GM18520 (cell line): ENCODE data around the gene C1S.
"Not testable (repeated sequence)": the region's sequence is repeated elsewhere in the genome, so short reads cannot be mapped to it uniquely, and the experiment has no call there.

Experiments
- ATAC-seq: cut with Tn5 transposase; IDR thresholded peaks from one replicate; pipeline ENCODE4 v1.9.1; 2021; ENCODE audit not compliant: unreplicated experiment

Gene C1S

DNA sequence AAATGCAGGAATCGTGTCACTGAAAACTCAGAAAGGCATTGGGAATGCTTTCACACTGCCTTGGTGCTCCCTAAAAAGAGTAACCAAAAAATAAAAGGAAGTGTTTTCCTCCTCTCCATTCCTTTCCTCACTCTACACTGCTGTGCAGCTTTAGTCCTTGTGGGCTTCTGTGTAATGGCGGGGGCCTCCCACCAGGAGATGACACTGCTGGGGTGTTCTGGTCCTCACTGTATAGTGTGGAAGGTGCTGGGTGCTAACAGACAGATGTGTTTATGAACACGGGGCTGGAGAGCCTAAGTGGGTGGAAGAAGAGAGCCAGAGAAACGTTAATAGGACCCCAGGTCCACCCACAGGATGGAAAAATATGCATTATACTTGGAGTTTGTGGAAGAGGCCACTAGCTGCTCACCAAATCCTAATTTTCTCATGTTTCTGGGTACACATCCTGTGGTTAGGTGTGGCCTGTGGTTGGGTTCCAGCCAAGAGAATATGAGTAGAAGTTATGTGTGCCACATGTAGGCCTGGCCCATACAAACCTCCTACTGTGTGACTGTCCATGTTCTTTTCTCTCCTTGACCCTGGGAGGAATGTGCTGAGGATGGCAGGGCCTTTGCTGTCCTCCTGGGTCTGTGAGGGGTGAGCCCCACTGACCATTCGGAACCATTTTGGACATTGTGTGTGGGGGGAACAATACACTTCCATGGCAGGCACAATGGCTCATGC lies 14.0 kb upstream of the C1S start:
- ATAC-seq, result no peak

DNA sequence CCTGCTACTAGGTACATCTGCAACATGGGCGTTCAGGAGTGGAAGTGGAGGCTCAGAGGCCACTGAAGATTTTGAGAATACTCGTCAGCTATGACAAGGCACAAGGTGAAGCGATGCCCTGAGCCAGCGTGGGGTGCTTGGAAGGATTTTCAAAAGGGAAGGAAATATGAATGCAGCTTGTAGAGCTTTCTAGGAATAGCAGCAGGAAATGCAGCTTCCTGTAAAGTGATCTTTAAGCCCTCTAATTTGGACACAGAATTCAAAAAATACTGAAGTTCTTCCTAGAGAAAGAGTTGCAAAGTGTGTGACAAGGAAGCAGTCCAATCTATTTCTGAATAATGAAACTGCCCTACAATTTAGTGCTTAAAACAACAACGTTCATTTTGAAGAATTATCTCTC lies 13.2 kb upstream of the C1S start:
- ATAC-seq, result no peak

DNA sequence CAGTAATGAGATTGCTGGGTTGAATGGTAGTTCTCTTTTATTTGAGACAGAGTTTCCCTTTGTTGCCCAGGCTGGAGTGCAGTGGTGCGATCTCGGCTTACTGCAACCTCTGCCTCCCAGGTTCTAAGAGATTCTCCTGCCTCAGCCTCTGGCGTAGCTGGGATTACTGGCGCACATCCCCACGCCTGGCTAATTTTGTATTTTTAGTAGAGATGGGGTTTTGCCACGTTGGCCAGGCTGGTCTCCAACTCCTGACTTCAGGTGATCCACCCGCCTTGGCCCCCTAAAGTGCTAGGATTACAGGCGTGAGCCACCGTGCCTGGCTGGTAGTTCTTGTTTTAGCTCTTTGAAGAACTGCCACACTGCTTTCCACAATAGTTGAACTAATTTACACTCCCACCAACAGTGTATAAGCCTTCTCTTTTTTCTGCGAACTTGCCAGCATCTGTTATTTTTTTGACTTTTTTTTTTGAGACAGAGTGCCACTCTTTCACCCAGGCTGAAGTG lies 11.0 kb upstream of the C1S start:
- ATAC-seq, result not testable (repeated sequence)

DNA sequence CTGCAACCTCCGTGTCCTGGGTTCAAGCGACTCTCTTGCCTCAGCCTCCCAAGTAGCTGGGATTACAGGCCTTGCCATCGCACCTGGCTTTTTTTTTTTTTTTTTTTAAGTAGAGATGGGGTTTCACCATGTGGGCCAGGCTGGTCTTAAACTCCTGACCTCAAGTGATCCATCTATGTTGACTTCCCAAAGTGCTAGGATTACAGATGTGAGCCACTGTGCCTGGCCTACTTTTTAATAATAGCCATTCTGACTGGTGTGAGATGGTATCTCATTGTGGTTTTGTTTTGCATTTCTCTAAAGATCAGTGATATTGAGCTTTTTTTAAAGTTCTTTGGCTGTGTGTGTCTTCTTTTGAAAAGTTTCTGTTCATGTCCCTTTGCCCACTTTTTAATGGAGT lies 10.5 kb upstream of the C1S start:
- ATAC-seq, result not testable (repeated sequence)

DNA sequence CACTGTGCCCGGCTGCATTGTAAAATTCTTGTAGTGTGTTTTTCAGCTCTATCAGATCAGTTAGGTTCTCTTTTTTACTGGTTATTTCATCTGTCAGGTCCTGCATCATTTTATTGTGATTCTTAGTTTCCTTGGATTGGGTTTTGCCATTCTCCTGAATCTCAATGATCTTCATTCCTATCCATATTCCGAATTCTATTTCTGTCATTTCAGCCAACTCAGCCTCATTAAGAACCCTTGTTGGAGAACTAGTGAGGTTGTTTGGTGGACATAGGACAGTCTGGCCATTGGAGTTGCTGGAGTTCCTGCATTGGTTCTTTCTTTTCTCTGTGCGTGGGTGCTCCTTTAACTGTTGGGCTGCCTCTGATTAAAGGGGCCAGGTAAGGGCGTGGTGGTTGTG lies 5.6 kb upstream of the C1S start:
- ATAC-seq, result no peak

DNA sequence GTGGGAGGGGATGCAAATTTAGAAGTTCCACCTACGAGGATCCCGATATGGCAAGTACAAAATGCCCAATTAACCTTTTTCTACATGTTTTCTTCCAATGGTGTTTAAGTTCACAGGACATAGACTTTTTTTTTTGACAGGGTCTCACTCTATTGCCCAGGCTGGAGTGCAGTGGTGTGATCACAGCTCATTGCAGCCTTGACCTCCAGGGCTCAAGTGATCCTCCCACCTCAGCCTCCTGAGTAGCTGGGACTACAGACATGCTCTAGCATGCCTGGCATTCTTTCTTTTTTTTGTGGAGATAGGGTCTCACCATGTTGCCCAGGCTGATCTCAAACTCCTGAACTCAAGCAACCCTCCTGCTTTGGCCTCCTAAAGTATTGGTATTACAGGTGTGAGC lies 4.8 kb upstream of the C1S start:
- not testable (repeated sequence) for ATAC-seq

DNA sequence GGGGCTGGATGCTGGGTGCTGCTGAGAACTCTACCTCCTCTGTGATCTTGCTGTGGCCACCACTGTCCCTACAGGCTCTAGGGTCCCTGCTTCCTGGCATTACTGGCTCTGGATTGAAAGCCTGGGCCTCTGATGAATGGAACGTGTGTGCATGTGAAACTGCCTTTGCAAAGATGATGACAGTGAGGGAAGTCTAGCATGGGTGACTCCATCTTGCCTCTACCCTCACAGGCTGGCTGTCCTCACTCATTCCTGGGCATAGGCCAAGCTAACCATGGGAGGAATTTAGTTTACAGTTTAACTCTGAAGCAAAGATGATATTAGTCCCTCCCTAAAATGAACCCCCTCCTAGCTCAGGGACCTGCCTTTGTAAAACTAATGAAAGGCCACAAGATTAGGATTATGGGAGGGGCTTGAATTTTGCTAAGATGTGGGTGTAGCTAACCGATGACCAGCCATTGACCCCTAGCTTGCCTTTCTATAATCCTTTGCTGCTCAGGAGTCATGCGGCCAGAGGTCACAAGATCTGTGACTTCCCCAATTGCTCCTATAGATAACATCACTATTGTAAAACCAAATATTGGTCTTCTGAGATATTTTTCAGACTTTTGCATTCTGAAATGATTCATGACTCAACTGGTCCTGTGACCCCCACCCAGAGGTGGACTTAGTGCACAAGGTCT lies 2.2 kb upstream of the C1S start:
- ATAC-seq, result no peak

DNA sequence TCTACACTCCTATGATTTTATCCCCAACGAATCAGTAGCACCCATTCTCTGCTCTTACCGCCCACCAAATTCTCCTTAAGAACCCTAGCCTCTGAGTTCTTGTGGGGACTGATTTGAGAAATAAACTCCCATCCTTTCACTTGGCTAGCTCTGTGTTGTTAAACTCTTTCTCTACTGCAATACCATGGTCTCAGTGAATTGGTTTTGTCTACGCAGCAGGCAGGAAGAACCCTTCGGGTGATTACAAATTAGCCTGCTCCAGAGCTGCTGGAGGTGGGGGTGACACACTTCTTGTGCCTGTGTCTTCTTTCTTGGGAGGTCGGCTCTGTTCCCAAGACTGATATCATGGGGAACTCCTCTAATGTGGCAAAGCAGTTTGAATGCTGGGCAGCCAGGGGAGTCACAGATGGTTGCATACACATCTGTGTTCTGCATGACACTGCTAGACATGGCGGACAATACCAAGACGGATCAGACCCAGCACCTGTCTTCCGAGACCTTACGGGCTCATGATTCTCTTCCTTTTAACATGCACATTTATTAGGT lies 1.6 kb upstream of the C1S start:
- no peak for ATAC-seq

DNA sequence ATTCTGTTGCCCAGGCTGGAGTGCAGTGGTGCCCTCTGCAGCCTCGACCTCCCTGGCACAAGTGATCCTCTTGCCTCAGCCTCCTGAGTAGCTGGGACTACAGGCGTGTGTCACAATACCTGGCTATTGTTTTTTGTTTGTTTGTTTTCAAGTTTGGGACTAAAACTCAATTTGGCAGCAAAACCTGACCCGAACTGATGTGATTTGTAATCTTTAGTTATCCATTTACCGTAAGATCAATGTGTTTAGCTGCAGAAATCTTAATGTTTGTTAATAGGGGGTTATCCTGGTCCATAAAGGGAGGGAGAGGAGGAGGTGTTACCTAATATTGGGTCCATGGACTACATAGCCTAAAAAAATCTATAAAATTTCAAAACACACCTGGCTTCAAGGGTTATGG lies 738 bp upstream of the C1S start:
- no peak for ATAC-seq

DNA sequence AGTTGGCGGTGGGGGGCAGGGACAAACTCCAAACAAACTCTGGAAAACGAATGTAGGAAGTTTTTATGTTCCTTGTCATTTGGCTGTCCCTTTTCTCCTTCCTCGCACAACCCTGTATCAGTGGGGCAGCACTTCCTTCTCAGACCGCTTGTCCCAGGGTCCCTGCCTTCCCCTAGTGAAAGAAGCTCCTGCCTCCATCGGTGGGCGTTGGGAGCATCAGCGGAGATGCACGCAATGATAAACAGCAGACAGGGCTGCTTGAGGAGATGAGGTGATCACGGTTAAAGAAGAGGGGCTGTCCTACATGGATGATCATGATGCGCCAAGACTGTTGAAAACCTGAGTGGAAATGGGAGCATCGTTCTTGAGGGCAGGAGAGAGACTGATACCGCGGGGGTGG lies 620 bp downstream of the C1S start:
- ATAC-seq, result no peak

DNA sequence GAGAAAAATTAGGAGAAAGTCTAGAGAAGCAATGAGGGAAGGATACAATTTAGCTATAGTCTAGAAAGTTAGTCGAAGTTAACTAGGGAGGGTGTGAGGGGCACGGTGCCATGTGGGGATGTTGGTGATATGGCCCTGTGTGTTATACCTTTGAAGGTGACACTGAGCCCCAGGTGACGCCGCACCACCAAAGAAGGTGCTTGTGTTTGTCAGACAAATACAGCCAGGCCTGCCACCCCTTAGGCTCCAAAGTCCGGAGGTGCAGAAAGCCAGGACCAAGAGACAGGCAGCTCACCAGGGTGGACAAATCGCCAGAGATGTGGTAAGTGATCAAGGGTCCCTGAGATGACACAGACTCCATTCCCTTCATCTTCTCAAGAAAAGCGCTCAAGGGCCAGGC lies 1.1 kb downstream of the C1S start:
- no peak for ATAC-seq

DNA sequence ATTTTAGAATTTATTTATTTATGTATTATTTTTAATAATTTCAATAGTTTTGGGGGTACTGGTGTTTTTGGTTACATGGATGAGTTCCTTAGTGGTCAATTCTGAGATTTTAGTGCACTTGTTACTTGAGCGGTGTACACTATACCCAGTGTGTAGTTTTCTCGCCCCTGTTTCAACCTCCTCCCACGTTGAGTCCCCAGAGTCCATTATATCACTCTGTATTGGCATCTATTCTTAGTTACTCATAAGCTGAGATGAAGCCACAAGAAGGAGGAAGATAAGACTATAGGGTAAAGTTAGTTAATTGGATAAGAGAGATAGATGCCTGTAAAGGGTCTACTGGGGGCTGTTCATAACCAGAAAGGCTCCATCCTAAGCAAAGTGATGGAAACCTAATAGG lies 4.0 kb downstream of the C1S start:
- no peak for ATAC-seq

DNA sequence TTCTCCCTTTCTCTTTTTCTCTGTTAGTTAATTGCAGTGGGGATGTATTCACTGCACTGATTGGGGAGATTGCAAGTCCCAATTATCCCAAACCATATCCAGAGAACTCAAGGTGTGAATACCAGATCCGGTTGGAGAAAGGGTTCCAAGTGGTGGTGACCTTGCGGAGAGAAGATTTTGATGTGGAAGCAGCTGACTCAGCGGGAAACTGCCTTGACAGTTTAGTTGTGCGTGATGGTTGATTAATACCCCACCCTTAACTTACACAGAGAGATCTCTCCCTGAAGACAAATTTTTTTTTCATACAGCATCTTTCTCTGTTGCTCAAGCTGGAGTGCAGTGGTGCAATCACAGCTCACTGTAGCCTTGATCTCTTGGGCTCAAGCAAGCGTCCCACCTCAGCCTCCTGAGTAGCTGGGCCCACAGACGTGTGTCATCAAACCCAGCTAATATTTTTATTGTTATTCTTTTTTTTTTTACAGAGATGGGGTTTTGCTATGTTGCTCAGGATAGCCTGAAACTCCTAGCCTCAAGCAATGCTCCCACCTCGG lies 4.6 kb downstream of the C1S start:
- no peak for ATAC-seq

DNA sequence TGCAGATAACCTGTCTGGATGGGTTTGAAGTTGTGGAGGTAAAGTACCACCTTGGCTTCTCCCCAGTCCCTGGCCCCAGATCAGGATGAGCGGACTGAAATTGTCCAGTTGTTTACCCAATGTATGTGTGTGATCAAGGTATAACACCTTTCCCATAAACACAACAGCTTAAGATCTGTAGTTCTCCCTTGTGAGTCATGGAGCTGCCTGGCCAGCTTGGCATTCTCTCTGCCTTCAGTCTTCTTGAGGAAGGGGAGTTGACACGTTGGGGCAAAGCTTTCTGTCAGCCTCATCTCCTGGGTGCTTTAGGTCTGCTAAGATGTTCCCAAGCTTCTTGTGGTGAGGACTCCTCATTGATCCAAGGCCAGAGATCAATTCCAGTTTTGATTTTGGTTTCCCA lies 6.1 kb downstream of the C1S start:
- ATAC-seq, result no peak

DNA sequence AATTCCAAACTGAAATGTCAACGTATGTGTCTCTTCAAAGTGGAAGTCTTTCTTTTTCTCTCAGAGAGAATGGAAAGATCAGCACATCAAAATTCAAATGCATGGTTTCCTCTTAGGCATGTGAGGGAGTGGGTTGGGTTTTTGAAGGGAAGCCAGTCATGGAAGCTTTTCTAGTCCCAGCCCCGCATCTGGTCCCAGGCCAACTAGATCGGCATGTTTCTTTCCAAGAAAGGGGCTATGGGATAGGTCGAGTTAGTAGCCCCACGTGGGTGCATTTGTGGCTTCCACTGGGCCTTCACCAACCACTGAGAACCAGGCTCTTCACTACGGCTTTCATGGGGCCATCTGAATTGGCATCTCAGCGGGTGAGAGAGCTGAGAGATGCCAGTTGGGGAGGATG lies 6.6 kb downstream of the C1S start:
- no peak for ATAC-seq

DNA sequence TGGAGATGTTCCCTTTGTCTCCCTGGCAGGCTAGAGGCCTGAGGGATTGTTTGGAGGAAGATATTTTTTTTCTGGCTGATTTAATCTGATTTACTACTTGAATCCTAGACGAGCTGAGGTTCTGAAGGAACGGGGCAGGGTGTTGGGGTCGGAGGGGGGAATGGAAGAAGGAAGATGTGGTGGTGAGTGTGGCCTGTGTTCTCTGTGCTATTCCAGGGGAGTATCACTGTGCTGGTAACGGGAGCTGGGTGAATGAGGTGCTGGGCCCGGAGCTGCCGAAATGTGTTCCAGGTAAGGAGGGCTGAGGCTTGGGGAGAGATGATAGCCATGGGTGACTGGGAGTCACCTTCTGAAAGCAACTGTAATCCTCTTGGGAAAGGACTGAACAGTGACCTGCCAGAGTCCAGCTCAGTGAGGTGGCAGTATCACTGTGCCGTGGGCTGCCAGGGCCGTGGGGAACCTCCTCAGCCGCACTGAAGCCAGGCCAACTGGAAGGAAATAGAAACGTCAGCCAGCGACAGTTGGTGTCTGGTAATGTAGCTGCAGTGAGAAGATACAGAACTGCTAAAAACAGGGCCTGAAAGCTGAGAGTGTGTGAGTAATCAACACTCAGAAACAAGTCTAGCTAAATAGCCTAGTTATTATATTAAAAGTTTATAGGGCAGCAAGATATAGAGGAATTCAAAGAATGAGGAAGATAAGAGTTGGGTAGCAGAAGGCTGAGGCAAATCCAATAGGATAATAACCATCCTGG lies 7.9 kb downstream of the C1S start:
- ATAC-seq, result no peak

DNA sequence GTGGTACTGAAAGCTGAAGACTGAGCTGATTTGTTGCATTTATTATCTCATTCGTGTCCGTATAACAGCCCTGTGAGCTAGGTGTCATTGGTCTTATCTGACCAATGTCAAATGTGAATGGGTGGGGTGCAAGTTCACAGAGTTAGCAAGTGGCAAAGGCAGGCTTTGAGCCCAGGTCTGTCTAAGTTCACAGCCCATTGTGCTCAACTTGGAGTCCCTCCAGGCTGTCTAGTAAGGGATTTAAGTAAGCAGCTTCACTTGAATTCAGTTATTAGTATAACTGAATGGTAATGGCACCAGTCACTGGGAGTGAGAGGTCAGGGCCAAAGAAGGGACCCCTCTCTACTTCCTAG lies 8.5 kb downstream of the C1S start:
- no peak for ATAC-seq

DNA sequence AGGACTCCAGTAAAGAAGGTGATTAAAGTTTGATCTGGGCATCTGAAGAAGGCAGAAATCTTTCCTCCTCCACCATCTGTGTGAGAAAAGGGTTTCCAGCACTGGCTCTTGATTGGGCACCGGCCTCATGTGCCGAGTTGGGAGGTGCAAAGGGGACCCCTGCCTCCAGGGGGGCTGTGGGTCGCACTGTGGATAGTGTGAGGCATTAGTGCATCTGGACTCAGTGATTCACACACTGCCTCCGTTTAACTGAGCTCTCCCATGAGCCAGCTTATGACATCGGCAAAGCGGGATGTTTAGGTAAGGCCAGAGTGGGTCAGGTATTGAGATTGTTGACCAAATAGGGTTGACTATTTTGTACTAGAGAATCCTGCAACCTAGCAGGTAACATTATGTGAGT lies 8.9 kb downstream of the C1S start:
- ATAC-seq, result no peak

DNA sequence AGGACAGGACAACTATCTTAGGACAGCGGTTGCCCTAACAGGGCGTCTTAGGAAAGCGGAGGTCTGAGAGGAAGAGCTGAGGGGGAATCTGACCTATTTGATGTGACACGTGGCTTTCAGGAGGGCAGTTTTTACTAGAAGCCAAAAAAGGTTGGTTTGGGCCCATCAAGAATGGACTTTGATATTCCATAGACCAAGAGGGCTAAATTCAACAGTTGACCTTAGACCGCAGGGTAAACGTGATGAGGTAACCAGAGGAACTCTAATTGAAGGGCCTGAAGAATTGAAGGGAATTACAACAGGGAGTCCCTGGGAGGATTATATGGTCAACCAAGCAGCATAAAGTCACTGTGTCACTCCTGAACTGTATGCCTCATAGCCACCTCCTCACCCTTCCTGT lies 11.5 kb downstream of the C1S start:
- no peak for ATAC-seq

DNA sequence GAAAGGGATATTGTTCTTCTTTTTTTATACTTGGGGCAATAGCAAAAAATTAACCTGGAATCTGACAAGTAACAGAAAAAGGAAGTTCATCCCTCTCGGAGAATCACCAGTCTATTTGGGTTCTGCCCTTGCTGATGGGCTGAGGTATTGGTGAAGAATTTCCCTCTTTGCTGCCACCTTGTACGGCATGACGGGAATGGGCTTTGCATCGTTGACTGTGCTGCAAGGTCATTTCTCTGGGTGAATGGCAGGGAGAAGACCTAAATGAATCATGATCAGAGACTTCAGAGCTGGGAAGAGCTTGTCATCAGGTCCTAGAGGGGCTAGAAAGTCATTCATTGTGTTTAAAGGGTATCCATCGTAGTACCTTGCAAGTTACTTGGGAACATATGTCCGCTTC lies 12.0 kb downstream of the C1S start:
- no peak for ATAC-seq

DNA sequence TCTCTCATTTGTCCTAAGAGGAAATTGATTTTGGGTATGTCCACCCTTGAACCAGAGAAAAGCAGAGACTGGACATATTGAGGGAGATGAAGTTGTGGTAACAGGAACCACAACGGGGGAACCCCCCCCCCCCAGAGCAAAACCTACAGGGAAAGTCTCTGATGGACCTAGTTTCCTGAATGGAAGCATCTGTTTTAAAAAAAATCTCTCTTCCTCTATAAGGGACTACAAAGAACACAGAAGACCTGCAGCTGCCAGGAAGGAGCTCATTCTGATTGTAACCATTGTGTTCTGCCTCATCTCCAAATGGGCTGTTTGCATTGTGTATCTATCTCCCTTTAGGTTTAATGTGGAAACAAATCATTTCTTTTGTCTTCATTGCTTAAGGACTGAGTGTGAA lies 13.4 kb downstream of the C1S start:
- no peak for ATAC-seq

DNA sequence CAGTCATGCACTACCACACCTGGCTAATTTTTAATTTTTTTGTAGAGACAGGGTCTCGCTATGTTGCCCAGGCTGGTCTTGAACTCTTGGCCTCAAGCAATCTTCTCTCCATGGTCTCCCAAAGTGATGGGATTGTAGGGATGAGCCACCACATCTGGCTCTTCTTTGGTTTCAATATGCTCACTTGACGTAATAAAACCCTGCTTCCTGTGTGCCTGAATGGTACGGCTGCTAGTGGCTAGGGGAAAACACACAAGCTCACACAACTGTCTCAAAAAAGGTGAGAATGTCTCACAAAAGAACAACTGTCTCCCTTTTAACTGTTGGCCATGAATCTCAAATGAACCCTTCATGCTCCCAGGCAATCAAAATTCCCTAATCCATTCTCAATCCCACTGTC lies 15.0 kb downstream of the C1S start:
- no peak for ATAC-seq
